Stimulated activated CD4-positive, alpha-beta T cell treated with anti-CD3 and anti-CD28 coated beads, Interleukin-15, amount 100 ng/mL, for 1 hour (primary cell): Measurements from ENCODE around the gene KRTAP16-1.

Experiments used
- DNase-seq, 2 donors: peaks; one replicate each; pipeline ENCODE4 v3.0.0-alpha.2; 2020; ENCODE audit warnings: low read depth in 1 of 2, low spot score in 1 of 2

KRTAP16-1 gene

DNA sequence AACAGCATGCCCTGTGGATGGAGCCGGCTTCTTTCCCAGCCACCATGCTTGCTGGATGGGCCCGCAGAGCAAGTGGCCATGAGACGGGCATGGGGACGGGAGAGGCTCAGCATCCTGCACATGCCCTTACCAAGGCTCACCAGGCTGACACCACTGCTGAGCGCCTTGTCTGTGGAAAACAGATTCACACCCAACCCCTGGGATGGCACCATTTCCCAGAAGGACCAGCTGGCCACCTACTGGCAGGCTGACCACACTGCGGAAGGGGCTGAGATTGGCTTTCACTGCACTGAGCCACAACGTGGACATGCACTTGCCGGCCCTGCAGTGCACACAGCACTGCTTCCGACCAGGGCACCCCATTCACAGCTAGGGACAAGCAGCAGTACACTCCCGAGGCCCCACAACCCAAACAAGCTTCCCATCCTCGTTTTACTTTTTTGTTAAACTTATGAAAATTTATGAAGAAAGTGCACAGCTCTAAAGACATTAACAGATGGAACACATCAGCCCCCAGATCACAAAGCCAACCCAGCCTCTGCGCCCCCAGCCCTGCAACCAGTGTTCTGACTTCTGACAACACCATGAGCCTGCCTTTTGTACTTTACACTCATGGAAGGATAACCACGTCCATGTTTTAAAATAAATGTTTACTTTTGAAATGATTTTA lies 20.3 kb upstream of the KRTAP16-1 start:
- DNase-seq: no peak

DNA sequence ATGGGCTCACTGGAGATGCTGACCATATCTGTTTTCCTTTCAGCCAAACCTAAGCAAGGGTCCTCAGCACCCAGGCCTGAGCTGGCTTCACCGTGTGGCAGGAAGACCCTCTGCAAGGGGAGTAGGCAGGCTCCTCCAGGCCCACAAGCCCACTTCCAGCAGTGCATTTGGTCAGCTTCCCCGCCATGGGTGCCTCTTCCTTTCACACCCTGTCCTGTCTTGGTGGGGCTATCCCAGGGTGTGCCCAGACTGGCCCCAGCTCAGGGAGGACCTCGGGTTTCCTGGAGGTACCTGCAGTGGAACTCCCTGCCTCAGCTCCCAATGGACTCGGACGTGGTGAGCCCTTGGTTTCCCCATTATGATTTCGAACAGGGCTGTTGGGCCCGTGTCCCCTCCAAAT lies 19.1 kb upstream of the KRTAP16-1 start:
- DNase-seq: no peak

DNA sequence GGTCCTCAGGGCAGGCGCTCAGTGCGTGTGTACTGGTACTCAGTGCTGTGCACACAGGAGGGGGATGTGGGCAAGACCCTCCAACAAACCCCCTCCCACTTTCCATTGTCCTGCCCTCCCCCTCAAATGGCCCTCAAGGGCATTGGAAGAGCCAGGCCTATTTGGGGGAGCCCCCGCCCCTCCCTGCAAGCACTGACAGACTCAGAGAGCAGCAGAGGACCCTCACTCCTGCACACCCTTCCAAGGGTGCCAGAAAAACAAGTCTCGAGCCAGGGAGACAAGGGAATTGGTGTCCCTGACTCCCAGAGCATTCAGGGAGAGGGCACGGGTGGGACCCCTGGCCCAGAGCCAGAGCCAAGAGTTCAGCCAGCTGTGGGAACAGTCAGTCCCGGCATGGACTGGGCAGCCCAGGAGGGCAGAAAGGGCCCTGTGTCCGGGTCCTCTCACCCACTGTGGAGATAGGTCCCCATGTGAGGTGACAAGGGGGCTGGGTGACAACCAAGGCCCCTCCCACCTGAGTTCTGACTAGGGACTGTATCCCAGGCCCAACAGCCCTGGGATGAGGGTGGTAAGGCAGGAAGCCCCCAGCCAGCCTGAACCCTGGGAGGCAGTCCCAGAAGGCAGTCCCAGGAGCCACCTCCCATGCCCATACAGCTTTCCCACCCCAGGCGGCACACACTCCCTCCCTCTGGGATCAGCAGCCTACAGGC lies 18.5 kb upstream of the KRTAP16-1 start:
- no peak for DNase-seq

DNA sequence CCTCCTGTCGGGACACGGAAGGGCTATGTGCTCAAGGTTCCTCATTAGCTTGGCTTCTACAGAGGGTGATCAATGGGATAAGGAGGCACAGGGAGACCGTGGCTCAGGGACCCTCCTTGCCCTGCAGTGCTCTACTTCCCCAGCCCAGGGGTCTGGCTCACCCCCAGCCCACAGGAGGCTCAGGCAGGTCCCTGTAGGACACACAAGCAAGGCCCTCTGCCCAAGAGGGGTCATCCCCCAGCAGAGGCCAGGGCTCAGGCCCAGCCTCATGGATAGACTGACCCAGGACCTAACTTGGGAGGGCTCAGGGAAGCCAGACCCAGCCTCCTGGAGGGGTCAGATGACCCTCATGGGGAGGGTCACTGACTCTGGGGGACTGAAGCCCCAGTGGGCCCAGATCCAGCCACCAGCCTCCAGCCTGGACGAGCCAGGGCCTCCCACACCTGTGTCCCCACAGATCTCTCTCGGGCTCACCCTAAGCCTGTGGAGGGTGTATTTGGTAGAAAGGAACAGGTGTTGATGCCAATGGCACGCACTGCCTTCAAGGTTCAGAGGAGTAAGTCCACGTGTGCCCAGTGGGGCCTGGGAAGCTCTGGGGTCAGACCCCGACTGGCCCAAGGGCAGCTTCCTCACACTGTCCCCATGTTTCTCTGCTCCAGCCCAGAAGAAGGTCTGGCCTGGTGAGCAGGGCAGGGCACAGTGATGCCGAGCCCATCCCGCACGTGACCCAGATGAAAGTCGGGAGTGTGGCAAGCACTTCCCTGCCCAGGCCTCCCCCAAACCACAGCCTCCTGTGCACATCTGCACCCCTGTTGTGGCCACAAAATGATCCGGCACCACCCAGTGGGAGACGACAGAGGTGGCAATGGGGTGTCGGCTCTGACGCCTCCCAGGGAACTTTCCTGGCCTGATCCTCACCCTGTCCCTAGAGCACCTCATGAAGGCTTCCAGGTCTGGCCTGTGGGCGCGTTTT lies 17.4 kb upstream of the KRTAP16-1 start:
- DNase-seq: no peak

DNA sequence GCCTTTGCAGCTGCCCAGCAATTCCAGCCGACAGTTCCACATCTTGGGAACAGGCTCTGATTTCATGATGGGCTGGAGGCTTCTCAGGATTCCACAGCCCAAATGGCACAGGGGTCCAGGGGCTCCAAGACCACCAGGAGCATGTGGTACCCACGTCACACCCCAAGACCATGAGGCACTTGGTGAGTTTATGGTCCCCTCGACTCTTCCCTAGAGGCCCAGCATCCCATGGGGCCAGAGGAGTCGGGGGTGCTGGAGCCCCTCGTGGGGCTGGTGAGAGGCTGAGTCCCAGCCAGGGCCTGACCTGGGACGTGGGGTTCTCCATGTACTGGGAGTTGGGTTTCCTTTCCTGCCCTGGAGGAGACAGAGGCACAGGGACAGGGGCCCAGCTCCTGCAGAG lies 16.5 kb upstream of the KRTAP16-1 start:
- DNase-seq: no peak

DNA sequence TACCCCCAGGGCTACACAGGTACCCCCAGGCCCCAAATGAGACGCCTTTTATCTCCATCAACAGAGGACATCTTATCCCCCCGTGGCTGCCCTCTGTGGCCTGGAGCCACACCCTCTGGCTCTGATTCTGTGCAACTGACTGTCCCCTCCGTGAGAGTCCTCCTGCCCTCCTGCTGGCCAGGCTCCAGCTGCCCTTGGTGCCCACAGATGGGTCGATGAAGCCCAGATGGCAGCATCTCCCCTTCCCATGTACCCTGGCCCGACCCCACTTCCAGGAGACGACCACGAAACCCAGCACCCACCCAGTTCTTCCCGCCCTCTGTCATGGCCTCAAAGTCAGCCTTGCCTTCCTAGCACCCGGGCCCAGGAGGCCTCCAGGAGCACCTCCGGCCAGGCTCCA lies 16.0 kb upstream of the KRTAP16-1 start:
- DNase-seq: no peak

DNA sequence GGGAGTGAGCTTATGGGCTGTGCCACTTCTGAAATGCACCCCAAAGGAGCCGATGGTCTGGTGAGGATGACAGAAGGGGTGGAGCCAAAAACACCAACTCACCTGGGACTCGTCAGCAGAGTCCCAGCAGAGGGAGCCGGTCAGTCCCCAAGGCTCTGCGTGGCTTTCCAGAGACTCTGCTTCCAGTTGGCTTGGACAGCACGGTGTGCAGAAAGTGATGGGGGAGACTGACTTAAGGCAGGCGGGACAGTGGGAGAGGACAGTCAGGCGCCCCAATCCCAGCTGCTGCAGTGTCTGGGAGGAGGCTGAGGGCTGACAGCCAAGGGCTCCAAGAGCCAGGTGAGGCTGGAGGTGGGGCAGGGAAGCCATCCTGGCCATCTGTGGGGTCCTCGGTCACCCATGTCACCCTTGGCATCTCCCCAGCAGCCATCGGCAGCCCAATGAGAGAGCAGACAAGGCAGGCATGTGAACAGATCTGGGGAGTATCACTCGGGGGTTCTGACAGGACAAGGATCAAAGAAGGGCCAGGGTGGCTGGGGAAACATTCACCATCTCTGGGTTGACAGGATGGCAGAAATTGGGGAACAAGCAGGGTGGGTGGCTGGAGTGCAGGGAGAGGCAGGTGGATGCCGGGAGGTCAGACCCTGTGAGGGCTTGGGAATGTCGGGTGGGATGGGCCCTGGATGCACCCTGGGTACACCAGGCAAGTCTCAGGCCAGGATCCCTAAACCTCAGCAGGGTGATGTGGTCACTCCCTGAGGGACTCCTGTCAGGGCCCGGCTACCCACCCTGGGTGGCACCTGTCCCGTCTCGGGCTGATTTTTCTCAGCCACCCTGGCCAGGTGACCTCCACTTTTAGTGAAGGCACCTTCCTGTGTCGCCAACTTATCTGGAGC lies 15.3 kb upstream of the KRTAP16-1 start:
- no peak for DNase-seq

DNA sequence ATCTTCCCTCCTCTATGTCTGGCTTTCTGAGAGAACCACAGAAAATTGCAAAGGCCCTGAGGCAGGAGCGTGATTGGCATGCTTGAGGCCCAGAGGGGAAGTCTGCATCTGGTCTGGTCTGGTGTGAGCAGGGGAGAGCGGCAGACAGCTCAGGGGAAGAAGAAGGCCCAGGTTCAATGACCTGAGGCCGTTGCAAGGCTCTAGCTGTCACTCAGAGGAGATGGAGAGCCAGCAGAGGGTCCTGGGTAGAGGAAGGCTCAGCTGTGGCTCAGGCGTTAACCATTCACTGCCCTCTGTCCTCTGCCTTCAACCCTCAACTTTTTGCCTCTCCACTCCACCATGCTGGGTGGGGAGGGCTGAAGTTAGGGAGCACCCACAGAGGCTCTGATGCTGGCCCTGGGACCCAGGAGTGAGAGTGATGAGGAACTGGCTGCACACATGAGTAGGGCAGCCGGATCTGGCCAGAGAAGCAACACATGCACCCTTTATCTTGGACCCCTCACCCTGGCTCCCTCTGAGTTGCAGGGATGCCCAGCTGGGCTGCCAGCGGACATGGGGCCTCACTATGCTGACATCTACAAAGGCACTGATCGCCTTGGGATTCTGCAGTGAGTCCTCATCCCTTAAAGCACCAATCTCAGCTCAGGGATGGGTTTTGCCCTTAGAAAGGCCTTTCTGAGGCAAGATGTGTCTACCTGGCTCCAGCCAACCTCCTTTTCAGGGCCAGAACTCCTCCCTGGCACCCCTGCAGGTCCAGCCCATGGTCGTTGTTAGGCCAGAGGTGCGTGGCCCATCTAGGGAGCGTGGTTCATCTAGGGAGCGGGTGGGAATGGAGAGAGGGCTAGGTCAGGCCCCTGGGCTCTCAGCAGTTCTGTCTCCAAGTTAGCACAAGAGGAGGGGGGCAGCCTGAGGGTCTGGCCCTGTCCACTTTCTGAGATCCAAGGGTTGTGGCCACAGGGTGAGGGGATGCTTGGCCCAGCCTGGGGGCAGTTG lies 14.1 kb upstream of the KRTAP16-1 start:
- no peak for DNase-seq

DNA sequence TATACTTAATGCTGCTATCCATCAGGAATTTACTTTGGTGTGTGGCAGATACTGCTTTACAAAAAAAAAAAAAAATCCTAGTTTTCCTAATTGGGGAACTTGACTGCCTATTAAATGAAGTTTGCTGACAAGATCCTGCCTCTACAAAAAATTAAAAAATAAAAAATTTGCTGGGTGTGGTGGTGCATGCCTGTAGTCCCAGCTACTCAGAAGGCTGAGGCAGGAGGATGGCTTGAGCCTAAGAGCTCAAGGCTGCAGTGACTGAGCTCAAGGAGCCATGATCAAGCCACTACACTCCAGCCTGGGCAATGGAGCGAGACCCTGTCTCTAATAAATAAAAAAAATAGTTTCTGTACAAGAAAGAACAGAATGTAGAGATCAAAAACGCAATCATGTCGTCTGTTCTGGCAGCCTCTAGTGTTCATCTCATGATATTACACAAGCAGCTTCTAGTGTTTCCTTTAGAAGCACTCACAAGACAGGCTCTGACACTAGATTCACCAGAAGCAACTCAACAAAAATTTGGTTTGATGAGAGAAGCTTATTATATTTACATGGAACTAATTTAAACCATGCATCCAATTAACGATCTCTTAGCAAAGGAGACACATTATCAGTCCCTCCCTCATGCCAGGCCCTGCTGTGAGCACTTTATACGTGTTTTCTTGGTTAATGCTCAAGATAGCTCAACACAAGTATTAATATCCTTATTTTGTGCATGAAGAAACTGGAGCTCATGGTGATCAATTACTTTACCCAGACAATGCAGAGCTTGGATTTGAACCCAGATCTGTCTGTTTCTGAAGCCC lies 13.2 kb upstream of the KRTAP16-1 start:
- no peak for DNase-seq

DNA sequence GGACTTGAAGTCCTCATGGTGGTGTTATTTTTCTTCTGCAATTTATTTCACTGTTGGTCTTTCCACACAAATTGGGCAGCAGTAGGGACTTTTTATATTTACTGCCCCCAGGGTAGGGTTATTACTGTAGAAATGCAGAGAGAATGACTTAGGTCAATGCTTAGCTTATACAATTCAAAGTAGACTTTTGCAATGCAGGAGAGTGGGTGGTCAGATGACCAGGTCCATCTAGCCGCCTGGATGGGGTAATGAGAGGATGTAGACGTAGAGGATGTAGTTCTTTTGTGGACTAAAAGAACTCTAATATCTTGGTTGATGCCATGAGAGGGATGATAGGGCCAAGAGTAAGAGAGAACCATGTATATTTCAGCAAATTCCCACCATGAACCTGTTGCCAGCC lies 9.1 kb upstream of the KRTAP16-1 start:
- DNase-seq: no peak

DNA sequence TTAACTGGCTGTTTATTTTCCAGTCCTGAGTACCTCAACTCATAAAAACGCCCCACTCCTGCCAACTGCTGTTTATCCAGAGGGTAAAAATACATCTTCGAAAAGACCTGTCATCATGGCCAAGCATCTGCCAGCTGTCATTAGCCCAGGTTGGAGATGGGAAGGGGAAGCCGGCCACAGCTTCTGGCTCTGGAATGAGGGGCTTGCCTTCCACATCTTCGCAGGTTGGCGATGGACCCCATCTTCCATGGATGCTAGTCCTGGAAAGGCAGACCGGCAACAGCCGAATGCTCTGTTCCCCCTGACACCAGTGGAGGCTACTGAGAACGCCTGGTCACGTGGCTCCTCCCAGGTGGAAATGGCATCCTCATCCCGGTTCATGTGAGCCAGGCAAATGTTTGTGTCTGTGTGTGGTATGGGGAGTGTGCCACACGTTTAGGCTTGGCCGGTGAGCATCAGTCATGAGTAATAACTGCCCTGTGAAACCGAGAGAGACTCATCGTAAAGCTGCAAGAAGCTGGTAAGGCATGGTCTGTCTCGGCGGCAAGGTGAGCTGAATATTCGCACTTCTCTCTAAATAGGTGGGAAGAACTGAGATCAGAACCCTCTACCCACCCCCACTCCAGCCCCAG lies 6.8 kb upstream of the KRTAP16-1 start:
- DNase-seq: no peak

DNA sequence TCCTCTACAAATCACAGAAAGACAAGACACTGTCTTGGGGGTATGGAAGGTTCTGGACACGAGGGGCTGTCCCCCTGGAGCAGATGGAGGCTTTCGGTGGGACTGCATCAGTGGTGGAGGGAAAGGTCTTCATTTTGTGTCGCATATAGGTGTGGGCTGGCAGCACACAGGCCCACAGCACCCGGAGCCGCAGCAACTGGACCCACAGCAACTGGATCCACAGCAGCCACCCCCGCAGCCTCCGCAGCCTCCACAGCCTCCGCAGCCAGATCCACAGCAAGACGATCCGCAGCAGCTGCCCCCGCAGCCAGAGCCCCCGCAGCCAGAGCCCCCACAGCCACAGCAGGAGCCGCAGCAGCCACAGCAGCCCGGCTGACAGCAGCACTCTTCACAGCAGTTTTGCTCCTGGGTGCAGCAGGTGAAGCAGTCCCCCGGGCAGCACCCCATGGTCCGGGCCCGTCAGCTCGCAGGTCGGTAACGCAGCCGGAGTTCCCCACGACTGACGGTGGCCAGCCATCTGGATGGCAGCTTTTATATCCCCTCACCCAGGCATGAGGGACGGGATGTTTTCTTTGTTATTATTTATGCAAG lies 6.2 kb upstream of the KRTAP16-1 start, which contains the start of gene KRTAP17-1:
KRTAP17-1 (minus strand) TSS at position 507 of the 591 bp plus-strand sequence; CDS start at position 447, 60 bp downstream.
- DNase-seq: no peak

DNA sequence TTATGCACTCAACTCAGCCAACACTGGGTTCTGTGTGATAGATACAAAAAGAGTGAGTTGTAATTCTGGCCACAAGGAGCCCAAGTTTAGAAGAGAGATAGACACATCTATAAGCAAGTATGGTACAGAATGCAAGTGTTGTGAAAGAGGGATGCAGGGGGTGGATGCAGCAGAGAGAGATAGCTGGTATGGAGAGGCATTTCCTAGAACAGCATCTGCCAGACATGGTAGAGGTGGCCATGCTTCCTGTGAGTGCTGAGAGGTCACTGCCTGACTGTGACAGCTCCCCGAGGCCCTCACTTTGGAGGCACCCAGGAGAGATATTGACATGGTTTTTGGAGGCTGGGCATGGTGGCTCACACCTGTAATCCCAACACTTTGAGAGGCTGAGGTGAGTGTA lies 2.0 kb upstream of the KRTAP16-1 start:
- no peak for DNase-seq

DNA sequence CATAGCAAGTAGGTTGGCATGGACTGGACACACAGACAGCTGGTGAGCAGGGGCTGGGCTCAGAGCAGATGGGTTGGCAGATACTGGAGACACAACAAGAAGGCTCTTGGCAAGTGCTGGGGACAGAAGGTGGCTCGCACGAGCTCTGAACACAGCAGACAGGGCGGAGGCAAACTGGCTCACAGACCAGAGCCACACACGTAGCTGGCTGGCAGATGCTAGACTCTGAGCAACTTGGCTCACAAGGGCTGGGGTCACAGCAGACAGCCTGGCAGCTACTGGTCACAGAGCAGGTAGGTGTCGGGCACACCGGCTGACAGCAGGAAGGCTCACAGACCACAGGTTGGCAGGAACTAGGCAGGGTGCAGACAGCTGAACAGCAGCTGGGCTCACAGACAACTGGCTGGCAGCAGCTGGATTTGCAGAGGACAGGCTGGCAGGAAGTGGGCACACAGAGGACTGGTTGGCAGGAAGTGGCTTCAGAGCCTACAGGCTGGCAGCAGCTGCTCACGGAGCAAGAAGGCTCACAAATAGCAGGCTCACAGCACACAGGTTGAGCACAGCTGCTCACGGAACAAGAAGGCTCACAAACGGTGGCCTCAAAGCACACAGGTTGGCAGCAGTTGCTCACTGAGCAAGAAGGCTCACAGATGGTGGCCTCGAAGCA lies 725 bp downstream of the KRTAP16-1 start:
- DNase-seq: peak in 1 of 2 donors; percentile 71

DNA sequence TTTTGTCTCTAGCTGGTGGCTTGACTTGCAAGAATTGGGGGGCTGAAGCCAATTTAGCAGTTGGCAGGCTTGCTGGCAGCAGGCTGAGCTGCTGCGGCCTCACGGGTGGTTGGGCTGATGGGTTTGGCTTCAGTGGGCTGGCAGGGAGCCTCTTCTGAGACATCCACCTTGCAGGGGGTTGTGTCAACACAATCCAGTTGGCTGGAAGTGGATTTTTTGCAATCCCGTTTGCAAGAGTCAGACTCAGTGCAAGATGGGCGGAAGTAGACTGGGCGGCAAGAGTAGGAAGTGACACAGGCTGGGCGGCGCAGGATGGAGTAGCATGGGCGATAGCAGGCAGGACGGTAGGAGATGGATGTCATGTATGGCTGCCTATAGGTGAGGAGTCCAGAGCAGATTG lies 1.5 kb downstream of the KRTAP16-1 start:
- DNase-seq: no peak

DNA sequence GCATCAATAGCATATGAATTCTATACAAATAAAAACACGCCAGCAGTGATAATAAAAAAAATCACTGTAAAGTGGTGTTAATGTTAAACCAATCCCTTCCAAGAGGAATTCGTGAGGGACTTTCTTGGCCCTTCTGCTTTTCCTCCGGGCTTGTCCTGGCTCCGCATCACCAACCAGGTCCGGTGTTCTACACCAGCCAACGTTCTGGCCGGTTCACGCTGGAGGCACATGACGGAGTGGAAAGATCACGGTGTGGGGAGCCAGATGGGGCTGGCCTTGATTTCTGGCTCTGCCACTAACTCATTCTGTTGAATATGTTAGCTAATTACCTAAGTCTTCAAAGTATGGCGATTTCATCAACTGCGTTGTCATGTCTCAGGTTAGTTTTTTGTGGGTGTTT lies 5.0 kb downstream of the KRTAP16-1 start:
- no peak for DNase-seq

DNA sequence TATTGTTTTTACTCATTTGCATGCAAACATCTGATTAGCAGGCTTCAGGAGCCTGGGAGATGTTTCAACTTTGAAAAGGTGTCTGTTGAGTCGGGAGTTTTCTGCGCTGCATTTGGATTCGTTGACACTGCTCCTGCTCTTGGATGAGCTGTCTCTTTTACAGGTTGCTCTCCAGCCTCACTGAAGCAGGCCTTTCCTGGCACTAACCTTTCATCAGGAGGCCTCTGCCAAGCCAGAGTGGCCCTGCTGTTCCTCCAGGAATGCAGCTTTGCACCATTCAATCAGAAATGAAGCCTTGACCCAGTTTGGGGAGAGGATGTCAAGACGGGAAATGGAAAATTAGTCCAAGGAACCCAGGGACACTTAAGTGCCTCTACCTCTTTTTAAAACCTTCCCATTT lies 6.1 kb downstream of the KRTAP16-1 start:
- no peak for DNase-seq
